NCI-H128 (cell line): ENCODE results near the gene BUD13.

Experiments used
- DNase-seq: peaks from one replicate; lab custom pipeline; 2025; ENCODE audit not compliant: unreplicated experiment; lab: John Stamatoyannopoulos, UW

BUD13 gene

GRCh38 chr11:116720895-116721294 lies 51.9 kb downstream of the BUD13 start:
- no peak for DNase-seq

- no peak for DNase-seq
Measured at GRCh38 chr11:116718955-116719501, 53.8 kb downstream of the BUD13 start.

GRCh38 chr11:116716621-116717020 lies 56.2 kb downstream of the BUD13 start:
- DNase-seq: no peak

- no peak for DNase-seq
Measured at GRCh38 chr11:116715383-116715782, 57.4 kb downstream of the BUD13 start.

- no peak for DNase-seq
Measured at GRCh38 chr11:116714902-116715301, 57.9 kb downstream of the BUD13 start.

GRCh38 chr11:116712428-116712827 lies 60.4 kb downstream of the BUD13 start:
- DNase-seq: no peak

- DNase-seq: no peak
Measured at GRCh38 chr11:116710762-116711161, 62.0 kb downstream of the BUD13 start.

GRCh38 chr11:116710001-116710674 lies 62.6 kb downstream of the BUD13 start:
- no peak for DNase-seq

- no peak for DNase-seq
Measured at GRCh38 chr11:116707746-116708145, 65.0 kb downstream of the BUD13 start.

- DNase-seq: peak; percentile 35
Measured at GRCh38 chr11:116707161-116707629, 65.6 kb downstream of the BUD13 start.

GRCh38 chr11:116703421-116703820 lies 69.4 kb downstream of the BUD13 start:
- DNase-seq: no peak

GRCh38 chr11:116702772-116703385 lies 69.9 kb downstream of the BUD13 start:
- DNase-seq: no peak

- no peak for DNase-seq
Measured at GRCh38 chr11:116701876-116702275, 70.9 kb downstream of the BUD13 start.

- DNase-seq: no peak
Measured at GRCh38 chr11:116701297-116701801, 71.4 kb downstream of the BUD13 start.

- DNase-seq: no peak
Measured at GRCh38 chr11:116700586-116701220, 72.1 kb downstream of the BUD13 start.
